Measurements from ENCODE around the gene UBE2L5.

Gene UBE2L5

DNA sequence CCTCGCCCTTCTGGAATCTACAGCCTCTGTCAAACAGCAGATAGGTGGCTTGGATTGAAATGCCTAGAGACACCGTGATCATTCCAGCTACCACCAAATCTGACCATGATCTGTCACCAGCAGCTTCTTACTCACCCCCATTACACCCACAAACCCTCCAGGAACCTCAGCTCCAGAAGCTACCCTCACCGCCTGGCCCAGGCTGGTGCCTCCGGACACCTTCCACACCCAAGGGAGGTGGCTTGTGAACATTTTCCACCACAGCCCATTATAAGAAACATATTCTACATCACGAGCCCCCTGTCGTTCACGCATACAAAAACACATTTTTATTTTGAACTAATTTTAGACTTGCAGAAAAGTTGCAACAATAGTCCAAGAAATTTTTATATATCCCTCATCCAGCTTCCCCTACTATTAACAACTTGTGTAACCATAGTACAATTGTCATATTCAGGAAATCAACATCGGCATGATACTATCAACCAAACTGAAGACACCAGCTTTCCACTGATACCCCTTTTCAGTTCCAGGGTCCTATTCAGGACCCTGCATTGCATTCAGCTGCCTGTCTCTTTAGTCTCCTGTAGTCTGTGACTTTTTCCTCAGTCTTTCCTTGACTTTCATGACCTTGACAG, 15.4 kb upstream of the UBE2L5 start:
- DNase-seq, result no peak

GRCh38 chr13:30408319-30409101, 13.8 kb upstream of the UBE2L5 start:
- peak; percentile 96 for DNase-seq

DNA sequence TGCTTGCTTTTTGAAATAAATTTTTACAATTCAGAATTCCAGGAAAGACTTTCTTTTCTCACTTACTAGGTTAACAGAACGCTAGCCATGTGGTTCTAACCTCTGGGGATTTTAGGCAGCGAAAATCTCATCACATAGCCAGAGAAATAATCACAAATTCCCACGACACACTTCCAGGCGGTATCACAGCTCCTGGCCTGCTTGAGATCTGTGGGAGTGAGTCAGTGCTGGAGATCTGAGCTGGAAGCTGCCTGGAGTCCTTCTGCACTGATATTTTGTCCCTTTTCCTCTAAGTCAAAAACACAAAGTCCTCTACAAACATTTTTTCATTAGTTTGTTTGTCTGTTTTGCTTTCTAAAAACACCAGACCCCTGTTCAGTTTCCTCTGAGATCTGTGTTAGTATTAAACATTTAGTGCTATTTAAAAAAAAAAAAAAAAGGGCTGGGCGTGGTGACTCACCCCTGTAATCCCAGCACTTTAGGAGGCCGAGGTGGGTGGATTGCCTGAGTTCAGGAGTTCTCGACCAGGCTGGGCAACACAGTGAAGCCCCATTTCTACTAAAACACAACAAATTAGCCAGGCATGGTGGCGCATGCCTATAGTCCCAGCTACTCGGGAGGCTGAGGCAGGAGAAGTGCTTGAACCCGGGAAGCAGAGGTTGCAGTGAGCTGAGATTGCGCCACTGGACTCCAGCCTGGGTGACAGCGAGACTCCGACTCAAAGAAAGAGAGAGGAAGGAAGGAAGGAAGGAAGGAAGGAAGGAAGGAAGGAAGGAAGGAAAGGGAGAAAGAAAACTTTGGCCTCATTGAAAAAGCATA, 12.2 kb upstream of the UBE2L5 start:
- no peak for DNase-seq

GRCh38 chr13:30410705-30411125, 11.6 kb upstream of the UBE2L5 start:
- no peak for DNase-seq

DNA sequence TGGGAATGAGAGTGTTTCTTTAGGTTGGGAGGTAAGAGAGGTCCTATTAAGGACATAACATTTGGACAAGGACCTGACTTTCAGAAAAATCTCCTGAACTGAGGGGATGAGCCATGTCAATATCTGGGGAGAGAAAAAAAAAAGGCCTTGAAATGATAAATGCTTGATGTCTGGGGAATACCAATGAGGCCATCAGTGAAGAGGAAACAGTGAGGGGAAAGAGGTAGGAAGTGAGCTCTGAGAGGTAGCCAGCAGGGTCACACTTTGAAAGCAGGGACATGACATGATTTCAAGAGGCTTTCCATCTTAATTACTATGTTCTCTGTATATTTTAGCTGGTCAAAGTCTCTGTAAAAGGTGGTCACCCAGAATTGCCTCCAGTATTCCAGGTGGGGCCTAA, 9.9 kb upstream of the UBE2L5 start:
- no peak for DNase-seq

DNA sequence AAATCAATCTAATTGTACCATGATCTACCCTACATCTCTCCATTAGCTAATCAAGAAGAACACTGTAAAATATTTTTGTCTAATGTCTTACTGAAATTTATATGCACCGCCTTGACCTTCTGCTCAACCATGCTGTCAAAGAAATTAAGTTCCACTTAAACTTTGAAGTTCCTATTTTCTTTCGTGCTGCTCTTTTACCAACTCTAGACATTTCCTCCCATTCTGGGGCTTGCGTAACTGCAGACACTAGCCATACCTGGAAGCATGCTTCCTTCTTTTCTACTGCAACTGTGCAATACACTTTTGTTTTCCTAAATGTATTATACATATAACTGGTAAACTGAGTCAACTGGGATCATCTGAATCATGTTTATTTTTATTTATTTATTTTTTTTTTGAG, 8.5 kb upstream of the UBE2L5 start:
- DNase-seq, result no peak

GRCh38 chr13:30415430-30416030, 6.8 kb upstream of the UBE2L5 start:
- no peak for DNase-seq

DNA sequence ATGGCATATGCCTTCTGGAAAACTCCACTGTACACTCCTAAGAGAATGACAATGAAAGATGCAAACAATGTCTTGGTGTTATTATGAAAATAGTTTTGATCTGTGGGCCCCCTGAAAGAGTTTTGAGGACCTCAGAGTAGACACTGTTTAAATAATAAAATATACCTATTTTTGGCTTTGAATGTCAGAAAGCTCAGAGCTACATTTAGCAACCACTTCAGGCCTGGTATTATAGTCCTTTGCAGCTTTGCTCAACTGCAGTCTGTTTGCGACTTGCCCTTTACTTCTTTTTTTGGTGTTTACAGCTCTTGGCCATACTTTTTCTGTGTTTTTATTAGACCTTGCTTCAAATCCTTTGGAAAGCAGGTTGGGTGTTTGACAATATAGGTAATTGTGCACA, 5.8 kb upstream of the UBE2L5 start:
- no peak for DNase-seq

DNA sequence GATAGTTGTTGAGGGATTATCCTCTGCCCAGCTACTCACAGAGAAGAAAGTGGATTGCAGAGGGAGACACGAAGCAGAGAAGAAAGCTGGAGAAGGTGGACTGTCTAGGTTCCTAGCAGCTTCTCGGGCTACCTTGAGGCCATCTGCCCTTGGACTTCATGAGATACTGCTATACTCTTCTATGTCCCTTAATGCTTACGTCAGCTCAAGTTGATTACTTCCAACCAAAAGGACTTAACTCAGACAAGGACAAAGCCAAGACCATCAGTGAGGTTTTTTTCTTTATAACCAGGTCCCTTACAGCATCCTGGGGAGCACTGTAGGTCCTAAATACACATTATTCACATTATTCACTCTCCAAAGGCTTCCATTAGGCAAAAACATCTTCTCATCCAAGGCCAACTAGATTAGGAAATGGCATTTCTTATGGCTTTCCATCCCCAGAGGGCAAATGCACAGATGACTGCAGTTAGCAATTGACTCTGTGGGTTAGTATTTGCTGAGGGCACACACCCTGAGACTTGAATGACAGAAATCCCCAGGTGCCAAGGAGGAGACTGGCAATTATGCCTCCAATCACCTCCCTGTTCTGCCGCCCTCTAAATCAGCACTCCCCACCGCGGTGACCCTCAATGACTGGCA, 4.1 kb upstream of the UBE2L5 start:
- no peak for DNase-seq

GRCh38 chr13:30418717-30419459, 3.4 kb upstream of the UBE2L5 start:
- DNase-seq, result no peak

DNA sequence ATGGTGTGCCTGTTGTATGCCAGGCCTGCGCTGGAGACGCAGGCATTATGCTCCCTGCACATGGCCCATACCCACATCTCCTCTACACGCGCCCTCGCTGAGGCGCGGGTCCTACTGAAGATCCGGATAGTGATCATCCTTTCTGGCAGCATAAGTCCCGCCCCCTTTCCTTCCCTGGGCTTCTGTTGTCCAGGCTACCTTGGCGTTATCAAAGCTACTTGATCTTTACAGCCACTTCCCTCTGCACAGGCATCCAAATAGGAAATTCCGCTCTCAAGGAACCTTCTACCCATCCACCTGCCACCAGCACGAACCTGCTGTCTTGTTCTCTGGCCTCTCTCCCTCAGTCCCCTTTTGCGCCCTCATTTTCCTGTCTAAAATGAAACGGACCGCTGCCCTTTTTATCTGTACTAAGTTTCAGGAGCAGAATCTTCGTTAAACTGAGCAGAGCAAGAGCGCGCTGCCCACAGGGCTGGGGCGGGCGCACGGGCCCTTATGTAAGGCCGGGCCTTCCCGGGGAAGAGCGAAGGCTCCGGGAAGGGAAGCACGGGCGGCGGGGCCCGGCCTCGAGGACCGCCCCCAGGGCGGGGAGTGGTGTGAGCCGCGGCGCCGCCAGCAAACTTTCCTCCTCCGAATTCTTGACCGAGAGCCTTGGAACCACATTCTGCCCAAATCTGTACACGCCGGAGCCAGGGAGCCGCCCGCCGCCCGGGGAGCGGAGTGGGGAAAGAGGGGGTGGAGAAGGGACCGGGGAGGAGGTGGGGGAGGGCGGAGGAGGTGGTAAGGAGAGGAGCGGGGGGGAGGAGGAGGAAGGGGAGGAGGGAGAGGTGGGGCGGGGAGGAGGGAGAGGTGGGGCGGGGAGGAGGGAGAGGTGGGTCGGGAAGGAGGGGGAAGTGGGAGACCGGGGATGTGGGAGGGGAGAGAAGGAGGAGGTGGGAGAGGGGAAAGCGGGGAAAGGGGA, 920 bp upstream of the UBE2L5 start:
- peak; percentile 93 for DNase-seq

DNA sequence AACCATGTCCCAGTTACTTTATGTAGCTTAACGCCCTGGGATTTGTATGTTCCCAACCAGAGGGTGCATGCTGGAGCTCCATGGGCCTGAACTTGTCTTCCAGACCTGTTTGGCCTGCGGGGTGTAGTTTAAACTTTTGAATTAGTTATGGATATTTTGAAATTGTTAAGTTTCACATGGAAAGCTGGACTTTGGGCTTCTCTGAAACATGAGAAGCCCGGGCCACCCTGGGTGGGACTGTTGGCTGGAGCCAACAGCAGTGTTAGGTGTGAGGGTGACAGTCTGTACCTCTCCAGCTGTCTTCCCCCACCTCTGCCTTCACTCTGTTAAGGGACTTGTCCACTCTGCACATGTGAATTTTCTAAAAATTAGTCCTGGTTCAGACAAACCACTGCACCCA, 1.6 kb downstream of the UBE2L5 start:
- no peak for DNase-seq

- no peak for DNase-seq
Observed at GRCh38 chr13:30429235-30429634, 6.9 kb downstream of the UBE2L5 start.

- no peak for DNase-seq
Observed at GRCh38 chr13:30429721-30430694, 7.7 kb downstream of the UBE2L5 start.

- no peak for DNase-seq
Observed at GRCh38 chr13:30431269-30431940, 9.1 kb downstream of the UBE2L5 start.

DNA sequence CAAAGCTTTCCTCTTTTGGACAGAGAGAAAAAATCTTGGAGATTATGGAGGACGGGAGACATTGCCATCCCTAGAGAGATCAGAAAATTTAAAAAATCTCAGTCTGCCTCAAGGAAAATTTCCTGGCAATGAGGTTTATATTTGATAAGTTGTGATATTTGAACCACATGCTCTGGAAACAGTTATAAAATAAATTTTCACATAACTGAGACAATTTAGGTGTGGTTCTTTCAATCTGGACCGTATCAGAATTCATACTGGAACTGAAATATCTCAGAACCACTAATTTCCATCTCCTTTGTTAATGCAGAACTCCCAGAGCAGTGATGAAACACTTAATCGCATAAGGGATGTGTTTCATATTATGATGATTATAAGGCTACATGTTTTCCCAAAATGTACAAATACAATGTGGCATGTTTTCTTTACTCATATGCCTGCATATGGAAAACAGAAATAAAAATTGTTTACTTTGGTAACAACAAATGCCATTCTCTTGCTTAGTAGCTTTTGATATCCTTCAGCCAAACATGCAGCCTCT, 13.7 kb downstream of the UBE2L5 start:
- DNase-seq, result no peak

DNA sequence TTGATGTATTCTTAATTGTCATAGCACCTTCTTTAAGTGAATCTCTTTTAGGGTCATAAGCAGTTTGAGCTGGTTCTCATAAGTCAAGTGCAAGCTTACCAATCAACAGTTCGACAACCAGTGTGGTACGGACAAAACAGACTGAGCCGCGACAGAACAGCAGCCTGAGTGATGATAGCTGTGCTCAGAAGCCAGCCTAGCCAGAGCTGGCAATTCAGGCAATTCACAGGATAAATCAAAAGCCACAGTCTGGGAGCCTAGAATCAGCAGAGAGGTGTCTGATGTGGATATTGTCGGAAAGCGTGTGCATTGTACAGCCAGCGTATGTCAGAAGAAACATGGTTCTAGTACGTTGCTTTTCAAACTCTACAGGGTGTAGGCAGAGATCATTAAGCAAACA, 14.9 kb downstream of the UBE2L5 start:
- no peak for DNase-seq

DNA sequence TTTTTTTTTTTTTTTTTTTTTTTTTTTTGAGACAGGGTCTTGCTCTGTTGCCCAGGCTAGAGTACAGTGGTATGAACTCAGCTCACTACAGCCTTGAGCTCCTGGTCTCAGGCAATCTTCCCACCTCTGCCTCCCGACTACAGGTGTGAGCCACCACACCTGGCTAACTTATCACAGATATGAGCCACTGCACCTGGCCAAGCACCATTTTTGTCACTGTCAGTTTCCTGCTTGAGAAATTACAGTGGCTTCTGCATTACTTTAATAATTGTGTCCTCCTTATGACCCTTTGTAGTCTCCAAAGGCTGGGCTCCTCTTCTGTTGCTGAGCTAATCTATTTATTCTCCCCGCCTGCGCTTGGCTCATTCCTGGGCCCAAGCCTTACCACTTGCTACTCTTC, 16.0 kb downstream of the UBE2L5 start:
- no peak for DNase-seq
